GM19328 (cell line): Measurements from ENCODE around the gene FAM72B.
A peak's percentile ranks its signal among the peaks of the same experiment; 100 is the strongest.
"Not testable (repeated sequence)": the region's sequence is repeated elsewhere in the genome, so short reads cannot be mapped to it uniquely, and the experiment has no call there.

Experiments
- ATAC-seq: cut with Tn5 transposase; IDR thresholded peaks from one replicate; pipeline ENCODE4 v1.9.1; 2021; ENCODE audit warnings: mild to moderate bottlenecking, moderate library complexity; ENCODE audit not compliant: unreplicated experiment

The FAM72B gene

GRCh38 chr1:121184290-121185127 is at the start of gene FAM72B, which contains the start of gene SRGAP2C:
TSS of gene FAM72B (minus strand) at chr1:121184340. CDS start at chr1:121183489, 851 bp downstream.
TSS of gene SRGAP2C (plus strand) at chr1:121184975. CDS start at chr1:121187447, 2,472 bp downstream.
- peak; percentile 86 for ATAC-seq

DNA sequence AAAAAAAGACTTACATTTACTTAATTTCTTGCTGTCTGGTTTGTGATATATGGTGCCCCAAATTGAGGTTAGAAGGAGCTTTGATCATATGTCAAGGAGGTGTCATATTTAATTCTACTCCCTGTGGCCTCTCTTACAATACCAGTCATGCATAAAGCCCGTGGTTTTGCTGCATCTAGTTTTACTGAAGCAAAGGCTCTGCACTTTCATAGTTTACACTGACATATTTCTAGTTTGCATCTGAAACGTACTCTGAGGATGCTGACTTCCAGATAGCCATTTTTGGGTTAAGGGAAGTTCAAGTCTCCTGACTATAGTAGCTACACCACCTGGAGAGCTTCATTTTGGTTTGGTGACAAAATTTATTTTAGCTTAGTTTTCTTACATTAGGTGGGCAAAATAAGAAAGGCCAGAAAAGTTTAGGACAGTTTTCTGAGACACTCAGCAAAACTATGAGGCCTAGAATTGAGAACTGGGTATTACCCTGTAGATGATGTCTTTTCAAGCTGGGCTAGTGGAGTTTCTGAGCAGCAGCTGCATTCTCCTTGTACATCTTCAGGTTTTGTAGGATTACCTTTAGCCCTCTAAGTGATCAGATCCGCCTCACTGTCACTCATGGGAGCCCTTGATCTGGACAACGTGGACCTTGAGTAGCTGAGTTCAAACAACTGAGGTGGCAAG is 48.4 kb upstream of the FAM72B start:
- ATAC-seq: not testable (repeated sequence)

- not testable (repeated sequence) for ATAC-seq
Observed at GRCh38 chr1:121230636-121231035, 46.5 kb upstream of the FAM72B start.

DNA sequence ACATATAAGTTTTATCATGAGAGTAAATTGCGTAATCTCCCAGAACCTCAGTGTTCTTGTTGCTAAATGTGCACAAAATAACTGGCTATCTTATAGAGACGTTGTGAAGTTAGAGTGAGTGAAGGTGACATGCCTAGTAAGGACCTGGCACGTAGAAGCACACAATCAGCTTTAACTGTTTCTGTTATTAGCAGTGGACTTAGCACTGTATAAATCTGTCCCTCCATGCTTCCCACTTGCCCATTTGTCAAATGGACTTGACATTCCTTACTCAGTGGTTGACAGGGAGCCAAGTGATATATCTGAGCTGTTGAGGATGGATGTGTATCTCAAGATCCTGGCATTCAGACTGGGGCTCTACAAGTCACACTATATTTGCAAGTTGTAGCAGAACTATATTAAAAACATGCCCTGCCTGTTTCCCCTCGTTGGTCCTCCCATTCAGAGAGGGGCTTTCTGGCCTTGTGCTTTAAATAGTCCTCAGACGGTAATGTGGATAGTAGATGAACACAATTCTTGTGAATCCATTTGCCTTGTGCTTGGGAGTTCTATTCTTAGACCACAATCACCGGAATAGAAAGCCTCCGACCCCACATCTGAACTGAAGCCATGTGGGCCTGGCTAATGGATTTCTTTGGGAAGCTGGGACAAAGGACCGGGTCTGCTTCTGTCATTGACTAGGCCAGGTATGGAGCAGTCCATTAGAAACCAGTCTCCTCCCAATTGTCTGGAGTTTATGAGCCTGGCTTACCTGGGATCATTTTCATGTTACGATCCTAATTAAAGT is 43.6 kb upstream of the FAM72B start:
- ATAC-seq: not testable (repeated sequence)

DNA sequence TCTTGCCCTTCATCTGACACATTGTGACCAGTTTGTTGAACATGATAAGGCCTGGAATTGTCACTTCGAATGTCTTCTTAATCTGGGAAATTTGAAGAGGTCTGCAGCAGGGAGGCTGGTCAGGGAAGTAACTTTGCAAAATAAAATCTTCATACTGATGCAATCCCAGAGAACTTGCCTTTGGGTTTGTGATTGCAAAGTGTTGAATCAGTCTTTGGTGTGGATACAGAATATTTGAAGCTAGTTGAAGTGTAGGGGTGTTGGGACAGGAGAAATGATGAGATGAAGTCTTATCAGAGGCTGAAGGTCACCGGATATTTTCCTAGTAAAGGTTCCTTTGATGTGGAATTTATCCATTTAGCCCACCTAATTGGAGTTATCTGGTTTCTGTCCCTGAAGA is 42.8 kb upstream of the FAM72B start:
- not testable (repeated sequence) for ATAC-seq

DNA sequence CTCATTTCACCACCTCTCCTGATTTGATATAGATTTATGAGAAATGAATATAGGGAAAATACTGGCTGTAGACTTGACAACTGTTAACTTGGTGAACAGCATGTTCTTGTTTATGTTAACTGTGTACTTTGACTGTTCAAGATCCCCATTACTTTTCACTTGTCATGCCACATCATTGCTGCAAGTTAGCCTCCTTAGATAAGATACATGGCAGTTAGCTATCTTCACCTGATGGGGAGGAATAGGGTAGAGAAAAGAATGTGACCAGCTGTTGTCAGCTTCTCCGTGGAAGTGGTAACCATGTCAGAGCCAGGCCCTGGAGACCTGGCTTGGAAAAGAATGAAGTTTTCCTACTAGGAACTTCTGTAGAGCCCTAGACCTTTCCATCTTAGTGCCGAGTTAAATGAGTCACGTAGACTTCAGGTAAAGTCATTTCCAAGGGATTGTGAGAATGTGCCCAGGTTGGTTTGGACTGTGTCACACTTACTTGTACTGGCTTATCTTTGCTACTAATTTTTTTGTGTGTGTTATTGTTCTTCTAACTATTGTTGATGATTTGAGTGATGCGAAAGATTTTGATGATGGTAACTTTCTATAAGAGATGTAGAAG is 42.3 kb upstream of the FAM72B start:
- not testable (repeated sequence) for ATAC-seq

- ATAC-seq: peak; percentile 96
Observed at GRCh38 chr1:121224714-121225113, 40.6 kb upstream of the FAM72B start.

DNA sequence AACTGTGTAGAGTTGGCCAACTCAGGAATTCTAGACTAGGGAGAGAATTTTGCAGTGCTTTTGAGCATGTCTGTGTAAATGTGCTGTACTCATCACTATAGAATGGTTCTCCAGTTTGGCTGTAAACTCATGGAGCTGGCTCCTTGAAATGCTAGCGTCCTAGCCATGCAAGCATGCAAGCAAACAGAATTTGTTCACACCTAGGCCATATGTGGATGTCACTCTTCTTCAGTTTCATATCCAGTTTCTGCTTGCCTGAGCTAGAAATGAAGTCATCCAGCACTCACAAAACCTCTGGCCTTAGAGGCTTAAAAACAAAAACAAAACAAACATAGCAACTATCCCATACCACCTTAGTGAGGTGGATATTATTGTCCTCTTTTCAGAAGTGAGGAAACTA is 37.6 kb upstream of the FAM72B start:
- ATAC-seq: not testable (repeated sequence)

GRCh38 chr1:121216676-121217075 is 32.5 kb upstream of the FAM72B start:
- not testable (repeated sequence) for ATAC-seq

- not testable (repeated sequence) for ATAC-seq
Observed at GRCh38 chr1:121215699-121216417, 31.7 kb upstream of the FAM72B start.

DNA sequence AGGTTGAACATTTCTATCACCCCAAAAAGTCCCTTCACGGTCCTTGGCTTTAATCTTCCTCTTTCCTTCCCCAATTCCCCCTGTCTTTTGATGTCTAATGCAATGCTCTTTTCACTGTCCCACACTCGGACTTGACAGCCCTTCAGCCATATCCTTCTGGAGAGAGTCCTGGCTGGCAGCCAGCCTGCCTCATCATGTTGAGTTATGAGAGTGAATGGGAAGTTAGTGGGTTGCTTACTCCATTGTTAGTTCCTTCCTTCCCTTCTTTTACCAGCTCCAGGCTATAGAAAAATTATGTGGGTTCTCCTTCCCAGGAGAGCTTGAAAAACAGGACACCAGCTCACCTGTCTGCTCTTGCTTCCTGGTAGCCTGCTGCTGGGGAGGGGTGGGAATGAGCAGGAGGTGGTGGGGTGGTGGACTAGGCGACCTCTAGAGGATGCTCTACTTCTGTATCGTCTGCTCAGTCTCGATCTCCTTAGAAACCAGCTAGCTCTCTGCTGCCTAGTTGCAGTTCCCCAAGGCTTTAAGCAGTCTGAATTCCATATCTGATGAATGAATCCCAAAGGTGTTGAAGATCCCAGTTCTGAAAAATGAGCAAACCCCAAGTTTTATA is 30.5 kb upstream of the FAM72B start:
- ATAC-seq: not testable (repeated sequence)

DNA sequence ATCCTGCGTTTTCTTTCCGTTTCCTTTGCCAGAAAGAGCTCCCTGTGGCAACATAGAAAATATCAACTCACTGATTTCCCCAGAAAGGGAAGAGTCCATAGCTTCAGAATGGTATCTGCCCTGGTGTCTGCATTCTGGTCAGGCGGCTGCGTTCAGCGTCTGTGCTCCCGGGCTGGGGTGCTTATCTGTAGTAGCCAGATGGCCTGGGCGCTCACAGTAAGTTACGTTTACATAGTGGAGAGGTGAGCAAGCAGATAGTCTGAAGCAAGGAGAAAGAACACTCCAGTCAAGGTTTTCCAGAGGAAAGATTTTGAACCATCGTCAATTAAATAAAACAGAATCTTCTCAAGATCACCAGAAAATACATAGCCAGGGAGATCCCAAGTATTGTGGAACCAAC is 29.4 kb upstream of the FAM72B start:
- ATAC-seq: not testable (repeated sequence)

DNA sequence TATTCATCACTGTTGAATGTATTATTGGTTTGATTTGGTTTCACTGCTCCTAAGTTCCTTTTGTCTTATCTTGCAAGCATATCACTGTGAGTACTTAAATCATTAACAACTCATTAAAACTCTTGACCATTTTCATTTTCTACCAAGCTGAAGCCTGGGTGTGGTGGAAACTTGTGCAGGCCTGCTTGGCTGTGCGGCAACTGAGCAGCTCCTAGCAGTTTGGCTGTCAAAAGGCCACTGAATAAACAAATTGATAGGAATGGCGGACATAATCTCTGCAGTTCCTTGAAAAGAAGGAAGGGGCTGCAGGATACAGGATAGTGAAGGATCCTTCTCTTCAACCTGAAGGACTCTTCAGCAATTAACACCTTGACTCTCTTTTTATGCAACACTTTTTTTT is 26.6 kb upstream of the FAM72B start:
- not testable (repeated sequence) for ATAC-seq

- not testable (repeated sequence) for ATAC-seq
Observed at GRCh38 chr1:121208375-121208774, 24.2 kb upstream of the FAM72B start.

GRCh38 chr1:121207328-121207727 is 23.2 kb upstream of the FAM72B start:
- not testable (repeated sequence) for ATAC-seq

- ATAC-seq: not testable (repeated sequence)
Observed at GRCh38 chr1:121205786-121206711, 21.9 kb upstream of the FAM72B start.

- ATAC-seq: not testable (repeated sequence)
Observed at GRCh38 chr1:121202986-121203385, 18.8 kb upstream of the FAM72B start.
